Activated T-helper 9 cell treated with anti-CD3 and anti-CD28 coated beads, Interleukin-2, amount 50 U/mL, for 16 hours (primary cell): Measurements from ENCODE around the gene ARFGAP2.

Source experiments
- DNase-seq: peaks from one replicate; pipeline ENCODE4 v3.0.0-alpha.2; 2020; ENCODE audit warnings: low read depth

Gene ARFGAP2

DNA sequence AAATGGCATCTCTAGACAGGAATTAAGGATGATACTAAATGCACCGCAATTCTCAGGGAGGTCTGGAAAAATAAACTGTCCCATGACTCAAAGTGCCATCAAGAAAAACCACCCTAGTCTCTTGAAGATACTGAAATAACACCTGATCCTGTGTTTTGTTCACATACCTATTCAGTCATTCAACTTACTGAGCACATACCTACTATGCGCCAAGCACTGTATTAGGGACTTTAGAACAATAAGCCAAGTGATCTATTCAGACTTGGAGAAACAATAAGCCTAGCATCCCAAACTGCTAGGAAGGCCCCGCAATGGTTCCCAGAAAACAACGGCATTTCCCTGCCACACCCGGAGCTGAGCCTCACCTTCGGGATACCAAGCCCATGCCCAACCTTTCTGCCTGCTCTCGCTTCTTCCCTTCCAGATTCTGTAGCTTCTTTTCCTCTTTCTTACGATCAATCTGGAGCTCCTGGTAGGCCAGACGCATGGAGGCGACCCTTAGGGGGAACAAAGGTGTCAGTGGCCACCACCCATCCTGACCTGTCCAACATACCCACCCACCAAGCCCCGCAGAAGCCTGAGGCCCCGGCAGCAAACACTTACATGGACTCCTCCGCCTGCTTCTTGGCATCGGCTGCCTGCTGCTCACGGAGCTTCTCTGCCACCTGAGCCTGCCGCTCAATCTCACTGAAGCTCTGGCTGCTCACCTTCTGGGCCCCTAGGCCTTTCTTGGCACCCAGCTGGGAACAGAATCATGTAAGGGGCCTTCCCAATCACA is 5.4 kb downstream of the ARFGAP2 start:
- DNase-seq, result no peak

DNA sequence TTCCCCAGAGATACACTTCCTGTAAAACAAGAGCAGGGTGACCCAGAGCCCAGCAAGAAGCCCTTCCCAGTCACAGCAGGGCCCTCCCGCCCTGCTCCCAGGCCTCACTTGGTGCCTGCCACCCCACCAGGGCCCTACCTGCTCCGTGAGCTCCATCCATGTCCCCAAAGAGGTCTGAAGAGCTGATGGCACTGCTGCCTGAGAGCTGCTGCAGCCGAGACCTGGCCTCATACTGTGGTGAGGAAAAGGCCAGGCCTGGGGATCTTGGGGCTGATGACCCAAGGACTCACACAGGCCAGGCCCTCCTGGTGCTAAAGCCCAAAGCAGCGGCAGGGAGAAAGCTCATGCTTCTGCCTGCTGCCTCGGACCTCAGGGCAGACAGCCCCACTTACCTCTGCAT is 10.3 kb downstream of the ARFGAP2 start:
- no peak for DNase-seq

DNA sequence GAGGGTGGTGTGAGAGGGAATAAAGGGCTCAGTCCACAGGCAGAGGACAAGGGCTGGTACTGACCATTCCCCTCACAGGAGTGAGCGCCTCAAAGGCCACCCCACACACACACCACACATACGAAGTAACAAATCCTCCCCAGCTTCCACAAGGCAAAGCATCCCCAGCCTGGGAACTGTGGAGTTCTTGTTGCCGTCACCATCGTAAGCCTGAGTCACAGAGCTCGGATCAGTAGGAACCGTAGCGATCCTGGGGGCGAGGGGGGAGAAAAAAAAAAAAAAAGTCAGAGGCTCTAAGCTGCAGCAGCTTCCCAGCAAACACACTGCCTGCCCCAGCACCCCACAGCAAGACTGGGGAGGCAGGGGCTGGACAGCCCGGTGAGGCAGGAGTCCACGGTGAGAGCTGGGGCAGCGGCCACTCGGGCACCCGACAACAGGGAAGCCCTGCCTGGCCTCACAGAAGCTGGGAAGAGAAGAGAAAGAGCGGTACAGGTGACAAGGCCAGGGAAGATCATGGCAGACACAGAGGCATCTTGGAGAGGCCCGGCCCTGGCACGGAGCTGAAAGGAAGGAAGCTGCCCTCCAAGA is 11.3 kb downstream of the ARFGAP2 start:
- no peak for DNase-seq

DNA sequence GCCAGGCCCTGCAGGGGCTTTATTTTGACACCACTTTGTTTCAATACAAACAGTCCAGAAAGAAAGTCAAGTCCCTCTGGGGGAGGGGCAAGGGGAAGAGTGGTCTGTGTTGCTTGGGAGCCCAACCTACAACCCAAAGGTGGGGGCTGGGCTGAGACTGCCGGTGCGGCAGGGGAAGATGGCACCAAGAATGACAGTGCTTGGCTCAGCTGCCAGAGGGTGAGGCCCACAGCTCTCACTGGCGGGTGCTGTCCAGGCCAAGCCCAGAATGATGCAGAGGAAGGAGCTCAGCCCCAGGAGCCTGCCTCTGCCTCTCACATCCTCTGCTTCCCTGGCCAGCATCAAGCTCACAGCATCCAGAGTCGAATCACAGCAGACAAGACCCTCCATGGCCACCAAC is 12.4 kb downstream of the ARFGAP2 start:
- no peak for DNase-seq

DNA sequence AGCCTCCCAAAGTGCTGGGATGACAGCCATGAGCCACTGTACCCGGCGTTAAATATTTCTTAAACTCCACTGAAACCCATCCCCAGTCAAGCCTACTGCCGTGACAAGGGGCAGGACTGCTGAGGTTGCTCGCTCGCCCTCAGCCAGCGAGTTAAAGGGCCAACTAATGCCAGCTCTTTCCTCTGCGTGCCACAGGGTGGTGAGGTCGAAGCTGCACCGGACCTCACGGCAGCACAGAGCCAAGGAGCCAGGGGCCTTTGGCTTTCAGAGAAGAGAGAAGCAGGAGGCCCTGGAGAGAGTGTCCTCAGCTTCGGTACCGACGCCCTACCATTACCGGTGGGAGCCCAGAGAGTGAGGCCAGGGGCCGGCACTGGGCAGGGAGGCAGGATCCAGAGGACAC is 12.8 kb downstream of the ARFGAP2 start:
- no peak for DNase-seq

DNA sequence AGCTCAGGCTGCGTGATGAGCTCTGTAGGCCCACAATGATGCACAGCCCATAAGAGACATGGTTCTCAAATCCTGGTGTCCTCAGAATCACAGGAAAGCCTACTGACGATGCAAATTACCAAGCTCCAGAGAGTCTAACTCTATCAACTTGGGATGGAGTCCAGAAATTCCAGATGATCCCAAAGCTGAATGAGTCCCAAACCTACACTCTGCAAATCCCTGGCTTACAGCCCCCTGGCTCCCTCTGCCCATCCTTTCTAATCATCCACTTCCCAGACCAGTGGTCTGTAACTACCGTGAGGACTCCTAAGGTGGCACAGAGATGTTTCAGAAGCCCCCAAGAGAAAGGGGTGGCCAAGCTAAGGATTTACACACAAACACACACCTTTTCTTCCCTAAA is 13.5 kb downstream of the ARFGAP2 start:
- no peak for DNase-seq

DNA sequence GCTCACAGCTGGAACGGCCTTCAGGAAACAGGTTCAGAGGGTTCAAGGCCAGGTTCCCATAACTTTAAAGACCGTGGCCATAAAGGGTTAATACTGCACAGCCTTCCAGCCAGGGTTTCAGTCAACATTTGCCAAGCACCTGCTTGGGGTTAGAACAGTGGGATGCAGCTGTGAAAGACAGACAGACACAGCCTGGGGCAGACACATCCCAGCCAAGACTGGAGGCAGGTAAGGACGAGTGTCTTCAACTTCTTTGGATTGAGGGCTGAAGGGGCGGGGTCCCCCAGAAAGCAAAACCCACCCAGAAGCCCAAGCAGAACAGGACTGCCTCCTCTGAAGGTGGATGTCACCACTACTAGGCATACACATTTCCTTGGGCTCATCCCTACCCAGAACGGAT is 14.3 kb downstream of the ARFGAP2 start:
- DNase-seq, result no peak

DNA sequence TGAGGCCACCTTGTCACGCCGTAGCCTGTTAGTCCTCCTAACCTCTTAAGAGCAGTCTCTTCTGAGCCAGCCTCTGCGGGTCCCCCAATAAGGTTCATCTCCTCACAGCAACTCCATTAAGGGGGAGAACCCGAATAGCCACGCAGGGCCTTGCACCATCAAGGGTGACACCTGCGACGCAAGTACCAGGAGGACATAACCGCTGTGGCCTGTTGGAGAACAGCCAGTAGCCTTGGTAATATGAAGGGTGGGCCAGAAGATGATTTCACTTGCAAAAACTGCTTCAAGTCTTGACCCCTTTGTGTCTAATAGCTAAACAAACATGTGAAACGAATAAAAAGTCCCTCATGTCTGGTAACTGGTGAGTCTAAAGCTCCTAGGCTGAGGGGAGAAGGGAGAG is 14.8 kb downstream of the ARFGAP2 start:
- DNase-seq, result no peak

DNA sequence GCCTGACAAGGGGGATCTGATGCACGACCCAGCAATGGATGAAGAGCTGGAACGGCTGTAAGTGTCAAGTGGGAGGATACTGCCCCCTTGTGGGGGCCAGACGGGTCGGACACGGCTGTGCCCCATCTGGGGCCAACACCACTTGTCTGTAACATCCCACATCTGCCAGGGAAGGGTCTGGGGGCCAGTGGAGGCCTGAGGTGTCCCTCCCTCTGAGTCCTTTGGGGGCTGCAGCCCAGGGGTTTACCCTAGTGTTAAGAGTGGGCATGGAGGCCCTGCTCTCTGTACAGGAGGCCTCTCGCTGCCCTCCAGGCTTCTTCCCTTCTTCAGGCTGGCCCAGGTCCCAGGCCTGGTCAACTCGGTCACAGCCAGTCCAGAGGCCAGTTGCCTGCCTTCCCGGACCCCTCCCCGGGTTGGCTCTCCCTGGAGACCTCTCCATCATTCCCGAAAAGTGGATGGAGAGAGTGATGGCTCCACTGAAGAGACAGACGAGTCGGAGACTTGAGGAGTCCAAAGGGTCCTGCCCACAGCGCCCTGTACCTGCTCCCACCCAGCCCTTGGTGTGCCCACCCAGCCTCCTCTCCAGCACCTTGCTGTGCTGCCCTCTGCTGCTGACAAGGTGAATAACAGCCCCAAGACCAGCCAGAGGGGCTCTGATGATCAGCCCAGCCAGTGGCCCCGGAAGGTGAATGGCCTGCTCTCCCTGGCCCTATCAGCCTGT is 15.4 kb downstream of the ARFGAP2 start:
- DNase-seq, result peak; percentile 29

DNA sequence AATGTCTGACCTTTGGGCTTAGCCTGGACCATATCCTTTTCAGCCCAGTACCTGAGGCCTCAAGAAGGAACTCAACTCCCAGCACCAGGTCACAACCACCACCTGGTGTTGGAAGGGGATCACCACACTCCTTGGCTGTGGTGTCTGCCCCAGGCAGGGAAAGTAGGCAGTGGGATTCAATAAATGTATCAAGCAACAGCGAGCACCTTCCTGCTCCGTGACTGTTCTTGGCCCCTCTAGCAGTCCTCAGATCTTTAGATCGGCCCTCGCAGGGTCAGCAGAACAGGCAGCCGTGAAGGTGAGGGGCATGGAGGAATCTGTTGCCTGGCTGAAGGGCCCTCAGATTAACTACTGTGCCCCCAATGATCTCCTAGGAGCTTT is 15.9 kb downstream of the ARFGAP2 start:
- DNase-seq, result no peak

DNA sequence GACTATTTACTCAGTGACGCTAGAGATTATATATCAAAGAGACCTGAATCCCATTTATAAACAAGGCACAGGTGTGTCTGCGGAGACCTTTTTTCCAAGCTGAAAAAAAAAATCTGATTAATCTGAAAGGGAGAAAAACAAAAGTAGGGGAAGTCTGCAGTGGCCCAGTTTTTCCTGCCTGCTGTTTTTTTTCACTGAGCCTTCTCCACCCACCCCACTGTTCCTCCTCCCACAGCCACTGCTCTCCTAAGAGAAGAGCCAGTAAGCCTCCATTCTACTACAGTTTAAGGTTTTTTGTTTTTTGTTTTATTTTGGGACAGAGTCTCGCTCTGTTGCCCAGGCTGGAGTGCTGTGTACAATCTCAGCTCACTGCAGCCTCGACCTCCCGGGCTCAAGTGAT is 18.4 kb downstream of the ARFGAP2 start:
- DNase-seq, result no peak

DNA sequence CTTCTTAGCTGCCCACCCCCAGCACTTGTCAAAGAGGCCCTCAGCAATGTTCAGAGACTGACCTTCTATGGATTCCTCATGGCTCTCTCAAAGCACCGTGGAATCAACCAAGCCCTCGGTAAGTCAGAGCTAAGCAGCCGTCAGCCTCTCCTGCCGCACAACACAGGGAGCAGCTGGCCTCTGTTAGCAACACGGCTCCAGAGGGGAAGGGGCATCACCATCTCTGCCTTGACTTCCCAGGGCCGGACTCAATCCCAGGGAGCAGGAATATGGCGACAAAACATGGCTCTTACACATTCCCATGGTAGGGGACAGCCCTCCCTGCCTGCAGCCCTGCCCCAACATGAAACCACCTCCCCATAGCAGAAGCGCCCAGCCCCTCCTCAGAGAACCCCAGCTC is 18.9 kb downstream of the ARFGAP2 start:
- DNase-seq, result no peak

DNA sequence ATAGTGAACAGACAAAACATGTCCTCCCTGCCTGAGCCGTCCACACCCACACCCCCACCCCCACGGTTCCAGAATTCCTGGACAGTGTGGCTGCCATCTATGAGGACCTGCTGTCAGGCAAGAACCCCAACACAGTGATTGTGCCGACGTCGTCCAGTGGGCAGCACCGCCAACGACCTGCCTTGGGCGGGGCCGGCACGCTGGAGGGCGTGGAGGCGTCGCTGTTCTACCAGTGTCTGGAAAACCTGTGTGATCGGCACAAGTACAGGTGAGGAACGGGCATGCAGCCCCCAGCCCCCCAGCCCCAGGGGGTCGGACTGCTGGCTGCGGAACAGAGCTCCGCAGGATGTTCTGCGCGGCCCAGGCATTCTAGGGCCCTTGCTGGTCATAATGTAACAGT is 19.7 kb downstream of the ARFGAP2 start:
- no peak for DNase-seq

DNA sequence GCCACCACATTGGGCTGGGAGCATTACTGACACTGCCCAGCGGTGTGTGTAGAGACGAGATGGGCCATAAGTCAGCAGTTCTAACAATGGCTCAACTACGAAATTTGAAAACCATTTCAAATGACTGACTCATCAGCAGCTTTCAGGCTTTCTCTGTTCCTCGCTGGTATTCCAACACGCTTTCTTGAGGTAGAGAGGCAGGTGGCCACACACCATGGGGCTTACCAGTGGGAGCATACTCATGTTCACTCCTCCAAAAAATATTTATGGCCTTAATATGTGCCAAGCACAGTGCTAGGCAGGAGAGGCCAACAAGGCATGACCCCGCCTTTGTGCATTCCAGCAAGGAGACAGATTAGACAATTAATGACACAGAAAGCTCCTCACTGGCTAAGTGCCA is 20.3 kb downstream of the ARFGAP2 start:
- DNase-seq, result no peak

DNA sequence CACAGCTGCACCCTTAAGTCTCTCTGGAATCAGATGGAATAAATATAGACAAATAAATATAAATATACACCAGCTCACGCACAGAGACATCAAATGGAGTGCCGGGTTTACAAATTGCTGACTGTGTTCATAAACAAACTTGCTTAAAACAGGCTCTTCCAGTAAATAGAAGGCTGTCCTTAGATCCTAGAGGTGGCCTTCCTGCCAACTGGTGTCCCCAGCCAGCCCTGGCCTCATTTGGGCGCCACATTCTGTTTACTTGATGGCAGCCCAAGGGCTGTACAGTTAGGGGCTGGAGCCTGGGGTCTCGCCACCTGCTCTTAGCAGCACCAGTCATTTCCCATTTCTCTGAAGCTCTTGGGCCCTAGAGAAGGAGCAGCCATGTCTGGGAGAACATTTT is 20.8 kb downstream of the ARFGAP2 start:
- DNase-seq, result no peak

DNA sequence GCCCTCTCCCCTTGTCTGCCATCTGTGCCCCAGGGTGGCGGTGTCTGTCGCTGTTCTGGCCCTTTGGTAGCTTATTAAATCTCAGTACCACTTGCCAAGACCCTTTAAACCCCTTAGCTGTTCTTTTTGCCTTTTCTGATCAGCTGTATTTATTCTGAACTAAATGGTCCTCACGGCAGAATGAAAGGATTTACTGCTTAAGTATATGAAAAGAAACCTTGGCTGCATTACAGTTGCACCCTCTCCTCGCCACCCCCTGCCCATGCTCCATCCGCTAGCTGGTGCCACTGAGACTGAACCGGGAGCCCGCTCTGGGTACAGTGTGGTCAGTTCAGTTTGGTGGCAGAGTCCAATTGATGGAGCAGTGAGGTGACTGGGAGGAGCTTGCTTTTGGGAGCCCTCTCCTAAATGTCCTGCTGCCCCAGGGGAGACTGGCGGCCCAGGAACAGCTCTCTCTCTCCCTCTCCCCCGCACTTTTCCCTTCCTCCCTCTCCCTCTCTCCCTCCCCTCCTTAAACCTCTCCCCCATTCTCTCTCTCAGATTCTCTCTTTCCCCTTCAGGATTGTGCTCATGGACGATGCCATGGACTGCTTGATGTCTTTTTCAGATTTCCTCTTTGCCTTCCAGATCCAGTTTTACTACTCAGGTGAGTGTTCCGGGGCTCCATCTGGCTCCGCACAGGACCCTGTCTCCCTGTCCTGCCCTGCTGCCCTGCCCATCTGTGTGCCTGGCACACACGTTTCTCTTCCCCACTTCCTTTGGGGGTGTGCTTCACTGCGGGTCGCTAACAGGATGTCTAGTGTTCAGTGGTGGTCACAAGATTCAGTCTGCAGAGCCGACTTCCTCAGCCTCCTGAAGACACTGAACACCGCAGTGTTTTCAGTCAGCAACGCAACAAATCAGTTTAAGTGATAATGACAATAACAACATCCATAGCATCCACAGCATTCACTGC is 21.8 kb downstream of the ARFGAP2 start:
- no peak for DNase-seq

DNA sequence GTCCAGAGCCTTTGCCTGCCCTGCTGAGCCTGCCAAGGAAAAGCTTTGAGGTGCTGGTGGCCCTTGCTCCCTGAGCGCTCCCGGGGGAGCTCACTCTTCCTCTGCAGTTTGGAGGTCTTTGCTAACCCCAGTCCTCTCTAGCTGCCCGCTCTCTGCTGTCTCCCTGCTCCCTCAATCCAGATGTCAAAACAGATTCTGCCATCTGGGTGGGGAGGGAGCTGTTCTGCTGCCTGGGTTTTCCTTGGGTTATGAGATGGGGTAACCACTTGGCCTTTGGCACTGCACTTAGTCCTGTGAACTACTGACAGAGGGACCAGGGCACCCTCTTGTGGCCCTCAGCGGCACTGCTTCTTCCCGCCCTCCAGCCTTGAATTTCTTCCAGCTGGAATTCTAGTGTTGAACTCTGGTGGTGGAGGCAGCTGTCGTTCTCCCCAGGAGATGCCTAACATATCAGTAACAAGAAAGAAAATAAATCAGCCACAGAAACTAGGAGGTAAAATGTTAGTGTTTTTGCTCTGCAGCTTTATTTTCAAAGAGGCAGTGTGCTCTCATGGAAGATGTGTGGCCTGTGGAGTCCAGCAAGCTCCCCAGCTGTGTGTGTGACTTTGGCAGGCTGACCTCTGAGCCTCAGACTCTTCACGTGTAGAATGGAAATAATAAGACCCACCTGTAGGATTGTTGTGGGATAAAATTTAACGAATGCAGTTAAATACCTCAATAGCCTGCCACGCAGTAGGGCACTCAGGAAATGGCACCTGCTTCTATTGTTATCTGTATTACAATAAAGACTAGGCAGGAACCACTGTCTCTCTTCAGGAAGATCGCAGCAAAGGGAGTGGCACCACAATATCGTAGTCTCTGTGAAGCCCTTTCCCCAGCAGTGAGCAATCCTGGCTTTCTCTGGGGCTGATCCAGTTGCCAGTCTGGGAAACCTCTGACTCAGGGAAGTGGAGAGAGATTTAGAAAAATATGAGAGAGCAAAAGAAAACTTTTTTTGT is 23.4 kb downstream of the ARFGAP2 start:
- peak; percentile 25 for DNase-seq

DNA sequence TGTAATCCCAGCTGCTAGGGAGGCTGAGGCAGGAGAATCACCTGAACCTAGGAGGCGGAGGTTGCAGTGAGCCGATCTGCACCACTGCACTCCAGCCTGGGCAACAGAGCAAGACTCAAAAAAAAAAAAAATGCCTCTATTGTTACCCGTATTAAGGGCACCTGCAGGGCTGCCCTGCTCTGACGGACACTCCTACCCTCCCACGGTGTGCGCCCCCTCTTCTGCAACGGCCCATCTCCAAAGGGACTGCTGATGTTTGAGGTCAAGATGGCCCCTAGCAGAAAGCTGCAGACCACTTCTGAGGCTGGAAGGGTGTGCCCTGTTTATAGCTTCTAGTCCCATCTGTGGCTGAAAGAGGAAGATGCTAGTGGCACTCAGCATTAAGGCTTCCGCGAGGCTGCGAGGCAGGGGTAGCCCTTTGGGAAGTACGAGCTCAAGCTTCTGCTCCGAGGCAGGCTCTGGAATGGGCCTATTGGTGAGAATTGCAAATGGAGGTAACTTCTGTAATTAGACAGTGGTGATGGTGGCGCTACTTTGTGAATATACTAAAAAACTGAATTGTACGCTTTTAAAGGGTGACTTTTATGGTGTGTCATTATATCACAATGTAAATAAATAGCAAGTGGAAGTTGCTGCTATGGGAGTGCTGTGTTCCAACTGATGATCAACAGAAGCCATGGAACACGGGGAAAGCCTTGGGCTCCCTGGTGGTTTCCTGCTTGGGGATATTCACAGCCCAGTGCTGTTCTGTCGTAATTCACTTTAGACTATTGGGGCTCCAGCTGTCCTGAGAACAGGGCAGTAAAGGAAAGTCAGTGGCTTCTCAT is 24.3 kb downstream of the ARFGAP2 start:
- no peak for DNase-seq

DNA sequence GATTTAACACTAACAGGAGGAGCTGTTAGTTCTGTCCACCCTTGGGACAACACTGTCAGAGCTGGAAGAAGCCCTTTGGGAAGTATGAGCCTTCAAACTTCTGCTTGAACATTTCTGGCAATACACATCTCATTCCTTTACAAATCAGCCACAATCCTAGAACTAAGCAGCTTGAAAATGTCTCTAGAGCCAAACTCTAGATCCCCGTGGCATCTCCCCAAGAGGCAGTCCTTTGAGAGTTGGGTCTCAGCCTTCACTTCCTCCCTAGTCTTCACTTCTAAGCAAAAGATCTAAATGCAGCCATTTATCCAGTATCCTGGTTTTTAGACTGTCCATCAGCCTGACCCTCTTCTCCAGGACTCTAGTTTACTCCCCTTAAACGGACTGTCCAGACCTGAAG is 26.9 kb downstream of the ARFGAP2 start:
- no peak for DNase-seq

DNA sequence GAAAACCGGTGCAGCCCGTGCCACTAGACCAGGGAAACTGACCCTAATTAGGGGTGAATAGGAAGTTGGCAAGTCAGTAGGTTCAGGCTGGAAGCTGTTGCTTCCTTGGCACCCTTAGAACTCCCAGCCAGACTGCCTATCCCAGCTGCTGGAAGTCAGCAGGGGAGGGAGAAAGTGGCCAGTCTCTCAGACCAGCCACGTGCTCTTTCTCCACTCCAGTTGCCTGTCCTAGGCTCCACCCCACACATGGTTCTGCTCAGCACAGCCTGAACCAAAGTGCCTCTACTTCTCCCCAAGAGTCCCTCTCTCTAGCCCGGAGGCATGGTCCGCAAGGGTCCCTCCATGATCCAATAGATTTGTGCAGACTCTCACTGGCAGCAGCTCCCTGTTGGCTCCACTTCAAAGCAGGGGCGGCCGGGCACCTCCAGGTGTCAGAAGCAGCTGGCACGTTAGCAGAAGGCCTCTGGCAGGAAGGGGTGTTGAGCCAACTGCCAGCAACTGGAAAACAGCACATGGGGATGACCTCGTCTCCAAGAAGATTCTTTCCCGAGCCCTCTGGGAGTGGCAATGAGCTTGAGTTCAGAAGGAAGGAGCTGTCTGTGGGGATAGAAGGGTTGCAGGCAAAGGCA is 27.7 kb downstream of the ARFGAP2 start:
- DNase-seq, result no peak
